MM.1S (cell line): ENCODE results near the gene MYH14.

Source experiments
- DNase-seq: peaks from one replicate; pipeline ENCODE4 v3.0.0-alpha.2; 2015
- H2AFZ ChIP-seq: fragments of 300-600 bp; sonication (generic); 2 replicates; pipeline ENCODE4 v1.6.0; 2016; ENCODE audit warnings: antibody characterized with exemption, low read length
- H3F3A ChIP-seq: fragments of 300-600 bp; sonication (generic); 2 replicates; pipeline ENCODE4 v1.6.1; 2016; ENCODE audit warnings: mild to moderate bottlenecking, antibody characterized with exemption, low read length, moderate library complexity, mixed read lengths; ENCODE audit not compliant: insufficient read depth
- H3K27ac ChIP-seq: fragments of 300-600 bp; sonication (generic); 2 replicates; pipeline ENCODE4 v1.5.1; 2016; ENCODE audit warnings: mild to moderate bottlenecking, low read length
- H3K27me3 ChIP-seq: fragments of 300-600 bp; sonication (generic); replicated peaks from 2 replicates; pipeline ENCODE4 v1.6.0; 2016; ENCODE audit warnings: low read length; ENCODE audit not compliant: insufficient read depth
- H3K36me3 ChIP-seq: fragments of 300-600 bp; sonication (generic); replicated peaks from 2 replicates; pipeline ENCODE4 v1.6.1; 2016; ENCODE audit warnings: mild to moderate bottlenecking, low read length, mixed read lengths; ENCODE audit not compliant: insufficient read depth
- H3K4me1 ChIP-seq: fragments of 300-600 bp; sonication (generic); 2 replicates; pipeline ENCODE4 v1.6.1; 2016; ENCODE audit warnings: low read length, mixed read lengths
- H3K4me2 ChIP-seq: fragments of 300-600 bp; sonication (generic); 2 replicates; pipeline ENCODE4 v1.6.0; 2016; ENCODE audit warnings: low read depth, low read length
- H3K4me3 ChIP-seq: fragments of 300-600 bp; sonication (generic); 2 replicates; pipeline ENCODE4 v1.5.1; 2016; ENCODE audit warnings: low read length, mixed read lengths
- H3K79me2 ChIP-seq: fragments of 300-600 bp; sonication (generic); 2 replicates; pipeline ENCODE4 v1.6.1; 2016; ENCODE audit warnings: mixed run types, low read length, mixed read lengths
- H3K9ac ChIP-seq: fragments of 300-600 bp; sonication (generic); 2 replicates; pipeline ENCODE4 v1.6.1; 2016; ENCODE audit warnings: low read length, mixed read lengths
- H3K9me2 ChIP-seq: fragments of 300-600 bp; sonication (generic); replicated peaks from 2 replicates; pipeline ENCODE4 v1.6.1; 2016; ENCODE audit warnings: mild to moderate bottlenecking, low read length, mixed read lengths; ENCODE audit not compliant: insufficient read depth
- H3K9me3 ChIP-seq: fragments of 300-600 bp; sonication (generic); replicated peaks from 2 replicates; pipeline ENCODE4 v1.6.1; 2016; ENCODE audit warnings: mild to moderate bottlenecking, low read length, mixed read lengths; ENCODE audit not compliant: insufficient read depth
- H4K20me1 ChIP-seq: fragments of 300-600 bp; sonication (generic); 2 replicates; pipeline ENCODE4 v1.6.1; 2016; ENCODE audit warnings: mild to moderate bottlenecking, low read length, moderate library complexity, mixed read lengths; ENCODE audit not compliant: insufficient read depth
- CTCF ChIP-seq: fragments of 300-600 bp; sonication (generic); IDR thresholded peaks from 2 replicates; pipeline ENCODE4 v1.5.1; 2016; ENCODE audit warnings: antibody characterized with exemption, low read length, mixed read lengths
- EZH2 ChIP-seq: fragments of 300-600 bp; sonication (generic); optimal IDR thresholded peaks from 2 replicates; pipeline ENCODE3; 2017; ENCODE audit warnings: low read depth, mild to moderate bottlenecking, antibody characterized with exemption, low read length, mixed read lengths
- EZH2phosphoT487 ChIP-seq: fragments of 300-600 bp; sonication (generic); IDR thresholded peaks from 2 replicates; pipeline ENCODE4 v1.6.1; 2018; ENCODE audit warnings: antibody characterized with exemption, low read length

The MYH14 gene

GRCh38 chr19:50261446-50261970, 58.1 kb downstream of the MYH14 start:
- H3K4me1 ChIP-seq, result no peaks in the 10 kb centered on the region
- no peaks in the 10 kb centered on the region for H4K20me1 ChIP-seq
- no peaks in the 10 kb centered on the region for H3K9me2 ChIP-seq
- H3K4me3 ChIP-seq, result no peak overlapping the region
- DNase-seq, result no peak
- H3K79me2 ChIP-seq, result no peaks in the 10 kb centered on the region
- no peak overlapping the region for H2AFZ ChIP-seq
- H3K36me3 ChIP-seq, result no peaks in the 10 kb centered on the region
- no peaks in the 10 kb centered on the region for H3K9me3 ChIP-seq
- H3K9ac ChIP-seq, result no peak overlapping the region
- no peak overlapping the region for H3K4me2 ChIP-seq
- no peak overlapping the region for H3K27ac ChIP-seq
- H3K27me3 ChIP-seq, result peaks cover 28% of the 10 kb centered on the region
- H3F3A ChIP-seq, result no peaks in the 10 kb centered on the region
- TF ChIP-seq CTCF (no peak), EZH2 (no peak), EZH2phosphoT487 (no peak)

- no peak for DNase-seq
- Histone ChIP-seq H3F3A (no peaks in the 10 kb centered on the region), H4K20me1 (no peaks in the 10 kb centered on the region), H3K27me3 (peaks cover 25% of the 10 kb centered on the region), H3K4me1 (no peaks in the 10 kb centered on the region), H3K9ac (no peak overlapping the region), H3K36me3 (no peaks in the 10 kb centered on the region), H2AFZ (no peak overlapping the region), H3K27ac (no peak overlapping the region), H3K4me2 (no peak overlapping the region), H3K4me3 (no peak overlapping the region), H3K9me2 (no peaks in the 10 kb centered on the region), H3K79me2 (no peaks in the 10 kb centered on the region), H3K9me3 (no peaks in the 10 kb centered on the region)
- TF ChIP-seq EZH2 (no peak), CTCF (no peak), EZH2phosphoT487 (no peak)
Measured at GRCh38 chr19:50263176-50263575, 59.8 kb downstream of the MYH14 start.

- H3K4me2 ChIP-seq, result no peak overlapping the region
- H4K20me1 ChIP-seq, result no peaks in the 10 kb centered on the region
- H3K4me3 ChIP-seq, result no peak overlapping the region
- H3K36me3 ChIP-seq, result no peaks in the 10 kb centered on the region
- peaks cover 21% of the 10 kb centered on the region for H3K27me3 ChIP-seq
- no peak overlapping the region for H3K9ac ChIP-seq
- H3K4me1 ChIP-seq, result no peaks in the 10 kb centered on the region
- H2AFZ ChIP-seq, result no peak overlapping the region
- TF ChIP-seq EZH2, result no peak
- H3K9me2 ChIP-seq, result no peaks in the 10 kb centered on the region
- H3K9me3 ChIP-seq, result no peaks in the 10 kb centered on the region
- H3K79me2 ChIP-seq, result no peaks in the 10 kb centered on the region
- no peak overlapping the region for H3K27ac ChIP-seq
- H3F3A ChIP-seq, result no peaks in the 10 kb centered on the region
- DNase-seq, result no peak
Measured at GRCh38 chr19:50264483-50265186, 61.2 kb downstream of the MYH14 start.

GRCh38 chr19:50266041-50266440, 62.6 kb downstream of the MYH14 start:
- H3K27ac ChIP-seq, result no peak overlapping the region
- no peak overlapping the region for H3K4me2 ChIP-seq
- no peaks in the 10 kb centered on the region for H3F3A ChIP-seq
- H3K4me1 ChIP-seq, result no peaks in the 10 kb centered on the region
- H3K36me3 ChIP-seq, result no peaks in the 10 kb centered on the region
- H3K79me2 ChIP-seq, result no peaks in the 10 kb centered on the region
- H3K4me3 ChIP-seq, result no peak overlapping the region
- H4K20me1 ChIP-seq, result no peaks in the 10 kb centered on the region
- H3K27me3 ChIP-seq, result peaks cover 26% of the 10 kb centered on the region
- no peak overlapping the region for H2AFZ ChIP-seq
- H3K9me3 ChIP-seq, result no peaks in the 10 kb centered on the region
- H3K9me2 ChIP-seq, result no peaks in the 10 kb centered on the region
- H3K9ac ChIP-seq, result no peak overlapping the region
- TF ChIP-seq EZH2phosphoT487, result no peak
- TF ChIP-seq EZH2, result no peak
- no peak for TF ChIP-seq CTCF
- no peak for DNase-seq
